HG02852 (cell line): ENCODE data around the gene TRAF1.

Experiments
- ATAC-seq: cut with Tn5 transposase; IDR thresholded peaks from one replicate; pipeline ENCODE4 v1.9.1; 2021; ENCODE audit warnings: mild to moderate bottlenecking, moderate library complexity; ENCODE audit not compliant: unreplicated experiment

TRAF1 gene

DNA sequence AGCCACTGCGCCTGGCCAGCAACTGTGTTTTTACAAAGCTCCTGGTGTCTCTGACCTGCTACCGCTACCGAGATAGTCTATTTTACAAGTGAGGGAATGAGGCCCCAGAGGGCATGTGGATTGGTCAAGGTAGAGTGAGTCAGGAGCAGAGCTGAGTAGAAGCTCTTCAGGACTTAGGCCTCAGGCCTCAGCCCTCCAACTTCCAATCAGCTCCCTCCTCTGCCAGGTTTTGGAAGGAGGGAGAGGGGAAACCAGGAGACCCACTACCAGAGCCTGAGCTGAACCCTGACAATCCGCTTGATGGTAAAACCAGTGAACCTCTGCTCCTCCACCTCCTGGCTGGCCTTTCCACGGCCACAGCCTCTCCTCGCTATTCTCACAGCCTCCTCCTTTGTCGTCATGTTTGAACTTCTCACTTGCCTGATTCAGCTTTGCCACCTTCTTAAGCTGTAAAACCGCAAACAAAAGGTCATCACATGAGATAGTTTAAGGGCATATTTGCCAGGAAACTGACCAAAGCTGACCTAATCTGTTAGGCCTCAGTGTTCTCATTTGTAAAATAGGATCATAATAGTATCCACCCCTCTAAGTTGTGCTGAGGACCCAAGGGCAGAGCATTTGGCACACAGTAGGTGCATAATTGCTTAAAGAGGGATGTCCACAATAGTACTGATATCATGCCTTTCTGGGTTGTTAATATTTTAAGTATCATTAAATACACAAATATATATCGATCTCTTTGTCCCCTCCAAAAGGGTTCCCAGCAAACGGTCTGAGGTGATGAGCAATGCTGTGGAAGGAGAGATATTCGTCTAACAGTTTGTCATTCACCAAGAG is 1.7 kb downstream of the TRAF1 start:
- ATAC-seq: no peak

GRCh38 chr9:120923620-120924328 is 2.8 kb downstream of the TRAF1 start:
- ATAC-seq: no peak

DNA sequence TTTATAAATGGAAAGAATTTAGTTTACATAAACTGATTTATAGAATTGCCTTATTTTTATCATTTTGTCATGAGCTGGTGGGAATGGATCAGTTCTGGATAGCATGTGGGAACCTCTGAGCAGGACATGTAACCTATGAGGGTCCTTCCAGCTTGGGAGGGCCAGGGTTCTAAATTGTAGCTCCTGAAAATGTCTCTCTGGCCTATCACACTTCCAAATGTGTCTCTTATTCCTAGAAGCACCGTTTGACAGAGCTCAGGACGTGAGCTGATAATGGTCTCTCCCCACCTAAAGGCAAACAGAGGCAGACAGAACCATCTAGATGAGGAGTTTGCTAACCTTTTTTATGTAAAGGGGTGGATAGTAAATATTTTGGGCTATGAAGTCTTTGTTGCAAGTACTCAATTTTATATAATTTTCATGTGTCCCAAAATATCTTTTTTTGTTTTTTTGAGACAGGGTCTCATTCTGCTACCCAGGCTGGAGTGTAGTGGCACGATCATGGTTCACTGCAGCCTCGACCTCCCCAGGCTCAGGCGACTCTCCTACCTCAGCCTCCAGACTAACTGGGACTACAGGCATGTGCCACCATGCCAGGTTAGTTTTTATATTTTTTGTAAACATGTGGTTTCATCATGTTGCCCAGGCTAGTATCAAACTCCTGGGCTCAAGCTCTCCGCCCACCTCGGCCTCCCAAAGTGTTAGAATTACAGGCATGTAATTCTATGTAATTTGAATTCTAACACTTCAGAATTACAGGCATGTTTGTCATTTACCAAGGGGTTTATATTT is 4.0 kb downstream of the TRAF1 start:
- ATAC-seq: no peak

DNA sequence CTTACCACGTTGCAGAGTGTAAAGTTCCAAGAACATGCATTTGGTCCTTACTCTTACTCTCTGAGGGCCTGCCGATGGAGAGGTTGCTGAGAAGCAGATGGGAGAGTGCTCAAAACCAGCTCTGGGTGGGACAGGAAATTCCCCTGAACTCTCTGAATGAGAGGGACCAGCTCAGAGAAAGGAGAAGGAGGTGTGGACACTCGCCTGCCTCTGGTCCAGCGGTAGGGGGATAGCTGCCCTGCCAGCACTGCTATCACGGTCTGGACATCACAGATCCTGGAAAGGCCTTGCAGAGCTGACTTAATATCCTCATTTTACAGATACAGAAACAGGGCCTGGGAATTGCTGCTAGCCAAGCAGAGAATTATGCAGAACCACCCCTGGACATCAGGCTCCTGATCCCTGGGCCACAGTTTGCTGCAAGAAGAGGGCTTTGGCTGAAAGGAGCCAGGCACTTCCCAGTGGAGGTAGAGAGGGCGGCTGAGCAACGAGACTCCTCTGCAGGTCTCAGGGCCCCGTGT is 4.9 kb downstream of the TRAF1 start:
- no peak for ATAC-seq

GRCh38 chr9:120920806-120921178 is 5.8 kb downstream of the TRAF1 start:
- peak; percentile 30 for ATAC-seq

DNA sequence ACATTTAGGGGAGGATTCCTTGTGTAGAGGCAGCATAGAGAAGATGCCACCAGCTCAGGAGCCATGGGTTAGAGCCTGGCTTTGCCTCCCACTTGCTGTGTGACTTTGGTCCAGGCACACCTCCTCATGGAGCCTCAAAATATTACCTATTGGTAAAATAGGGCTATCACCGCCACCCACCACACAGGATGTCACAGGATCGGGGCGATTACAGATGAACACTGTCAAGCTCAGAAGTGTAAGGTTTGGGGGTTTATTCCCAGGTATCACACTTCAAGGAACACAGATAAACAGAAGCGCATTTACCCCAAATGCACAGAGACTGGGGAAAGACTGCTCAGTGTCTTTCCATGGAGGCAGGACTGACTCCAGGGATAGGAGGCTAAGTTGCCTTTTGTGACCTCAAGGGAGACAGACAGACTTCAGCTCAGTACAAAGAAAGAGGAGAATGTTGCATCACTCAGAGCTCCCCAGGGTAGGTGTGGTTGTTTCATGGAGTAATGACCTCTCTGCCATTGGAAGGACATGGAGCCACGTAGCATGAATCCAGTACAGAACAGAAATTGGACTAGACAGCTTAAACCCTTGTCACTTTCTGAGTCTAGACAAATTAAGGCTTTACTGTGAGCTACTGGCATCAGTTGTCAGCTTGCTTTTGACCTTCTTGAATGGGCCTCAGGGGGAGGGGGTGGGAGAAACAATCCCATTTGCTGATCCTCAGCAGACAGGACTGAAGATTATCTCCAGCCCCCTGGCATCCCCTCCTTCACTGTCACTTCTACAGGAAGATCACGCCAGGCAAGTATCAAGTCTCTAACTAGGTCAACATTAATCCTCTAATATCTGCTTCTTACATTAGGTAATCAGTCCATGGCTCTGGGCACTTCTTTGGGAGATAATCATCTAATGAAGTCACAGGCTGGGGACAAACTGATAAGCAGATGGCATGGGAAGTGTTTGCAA is 6.5 kb downstream of the TRAF1 start:
- ATAC-seq: no peak

GRCh38 chr9:120918931-120919842 is 7.4 kb downstream of the TRAF1 start:
- no peak for ATAC-seq

DNA sequence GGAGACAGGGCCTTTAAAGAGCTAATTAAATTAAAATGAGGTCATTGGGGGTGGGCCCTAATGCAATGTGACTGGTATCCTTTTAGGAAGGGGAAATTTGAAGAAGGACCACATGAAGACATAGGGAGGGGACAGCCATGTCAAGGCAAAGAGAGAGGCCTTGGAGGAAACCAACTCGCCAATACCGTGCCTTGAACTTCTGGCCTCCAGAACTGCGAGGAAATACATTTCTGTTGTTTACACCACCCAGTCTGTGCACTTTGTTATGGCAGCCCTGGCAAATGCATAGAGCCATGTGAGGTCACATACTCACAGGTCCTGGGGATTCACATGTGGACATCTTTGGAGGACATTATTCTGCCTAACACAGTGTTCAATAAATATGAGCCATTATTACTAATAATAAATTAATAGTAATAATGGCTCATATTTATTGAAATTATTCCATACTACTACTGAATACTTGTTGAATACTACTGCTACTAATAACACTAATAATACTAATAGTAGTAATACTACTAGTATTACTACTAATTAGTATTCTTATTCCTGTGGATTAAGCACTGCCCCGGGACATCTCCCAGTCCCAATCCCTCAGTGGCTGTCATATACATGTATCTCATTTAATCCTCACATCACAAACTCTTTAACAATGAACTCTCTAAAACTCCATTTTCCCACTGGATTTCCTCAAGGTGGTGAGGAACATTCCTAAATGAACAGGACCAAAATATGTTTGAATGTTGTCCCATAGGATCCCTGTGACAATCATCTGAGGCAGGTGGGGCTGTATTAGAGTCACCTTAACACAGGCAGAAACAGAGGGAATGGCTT is 8.4 kb downstream of the TRAF1 start:
- ATAC-seq: no peak

DNA sequence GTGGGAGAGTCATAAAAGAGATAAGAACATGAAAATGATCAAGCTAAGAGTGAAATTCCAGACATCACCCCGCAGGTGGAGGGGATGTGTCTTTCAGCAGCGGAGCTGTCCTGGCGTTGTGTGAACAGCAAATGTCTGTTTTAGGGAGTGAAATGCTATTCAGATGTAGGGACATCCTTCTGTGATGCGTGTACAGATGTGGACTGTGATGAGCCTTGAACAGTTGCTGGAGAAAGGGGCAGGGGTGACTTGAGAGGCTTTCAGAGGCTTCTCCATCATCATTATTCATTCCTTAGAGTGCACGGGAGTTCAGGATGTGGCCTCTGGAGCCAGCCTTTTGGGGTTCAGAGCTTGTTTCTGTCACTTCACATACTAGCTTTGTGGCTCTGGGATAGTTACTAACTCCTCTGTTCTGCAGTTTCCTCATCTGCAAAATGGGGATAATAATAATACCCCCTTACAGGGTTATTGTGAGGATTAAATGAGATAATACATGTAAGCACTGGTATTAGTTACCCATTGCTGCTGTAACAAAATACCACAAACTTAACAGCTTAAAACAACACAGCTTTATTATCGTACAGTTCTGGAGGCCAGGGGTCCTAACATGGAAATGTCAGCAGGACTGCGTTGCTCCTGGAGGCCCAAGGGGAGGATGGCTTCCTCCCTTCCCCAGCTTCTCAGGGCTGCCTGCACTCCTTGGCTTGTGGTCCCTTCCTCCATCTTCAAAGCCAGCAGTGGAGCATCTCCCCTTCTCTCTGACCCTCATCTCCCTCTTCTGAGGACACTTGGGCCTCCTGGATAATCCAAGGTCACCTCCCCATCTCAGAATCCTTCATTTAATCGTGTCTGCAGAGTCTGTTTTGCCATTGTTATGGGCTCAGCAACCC is 9.4 kb downstream of the TRAF1 start:
- ATAC-seq: no peak

GRCh38 chr9:120916588-120916987 is 10.0 kb downstream of the TRAF1 start:
- ATAC-seq: no peak

GRCh38 chr9:120915854-120916470 is 10.6 kb downstream of the TRAF1 start:
- ATAC-seq: peak; percentile 37

- no peak for ATAC-seq
Observed at GRCh38 chr9:120914953-120915352, 11.6 kb downstream of the TRAF1 start.

DNA sequence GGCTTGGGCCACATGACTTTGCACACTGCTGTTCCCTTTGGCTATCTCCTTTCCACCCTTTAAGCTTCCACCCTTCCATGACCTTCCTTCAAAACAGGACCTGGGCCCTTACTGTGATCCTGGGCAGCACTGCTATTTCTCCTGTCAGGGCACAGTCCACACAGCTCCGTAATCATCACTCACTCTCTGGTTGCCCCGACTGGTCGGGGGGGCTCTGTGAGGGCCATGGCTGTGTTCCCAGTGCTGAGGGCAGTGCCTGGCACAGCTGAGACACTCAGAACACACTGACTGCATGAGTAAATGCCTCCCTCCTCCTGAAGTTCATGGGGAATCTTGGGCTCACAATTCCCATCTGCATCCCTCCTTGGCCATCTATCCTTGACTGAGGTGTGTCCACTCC is 12.2 kb downstream of the TRAF1 start:
- ATAC-seq: no peak

DNA sequence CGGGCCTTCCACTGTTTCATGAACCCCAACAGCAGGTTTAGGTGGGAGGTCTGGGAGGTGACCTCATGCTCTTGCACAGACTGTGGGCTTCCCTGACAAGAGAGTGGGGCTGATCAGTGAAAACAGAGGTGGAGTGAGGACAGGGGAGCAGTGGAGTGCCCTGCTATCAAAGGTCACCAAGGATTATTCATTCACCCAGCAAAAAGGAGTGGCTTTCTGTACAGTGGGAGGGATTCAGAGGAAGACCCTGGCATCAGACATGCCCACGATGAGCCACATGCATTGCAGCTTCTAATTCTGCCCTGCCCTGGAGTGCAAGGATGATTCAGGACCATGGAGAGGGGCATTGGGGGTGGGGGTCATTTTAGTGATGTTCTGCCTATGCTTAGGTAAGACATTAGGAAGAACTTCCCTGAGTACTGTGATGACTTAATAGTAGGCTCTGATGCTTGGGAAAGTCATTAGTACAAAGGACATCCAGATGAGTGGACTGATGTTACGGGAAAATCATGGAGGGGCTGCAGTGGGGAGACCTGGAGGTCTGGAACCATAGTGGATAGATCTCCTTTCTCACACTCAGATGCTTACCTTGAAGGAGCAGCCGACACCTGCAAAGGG is 12.8 kb downstream of the TRAF1 start:
- no peak for ATAC-seq

DNA sequence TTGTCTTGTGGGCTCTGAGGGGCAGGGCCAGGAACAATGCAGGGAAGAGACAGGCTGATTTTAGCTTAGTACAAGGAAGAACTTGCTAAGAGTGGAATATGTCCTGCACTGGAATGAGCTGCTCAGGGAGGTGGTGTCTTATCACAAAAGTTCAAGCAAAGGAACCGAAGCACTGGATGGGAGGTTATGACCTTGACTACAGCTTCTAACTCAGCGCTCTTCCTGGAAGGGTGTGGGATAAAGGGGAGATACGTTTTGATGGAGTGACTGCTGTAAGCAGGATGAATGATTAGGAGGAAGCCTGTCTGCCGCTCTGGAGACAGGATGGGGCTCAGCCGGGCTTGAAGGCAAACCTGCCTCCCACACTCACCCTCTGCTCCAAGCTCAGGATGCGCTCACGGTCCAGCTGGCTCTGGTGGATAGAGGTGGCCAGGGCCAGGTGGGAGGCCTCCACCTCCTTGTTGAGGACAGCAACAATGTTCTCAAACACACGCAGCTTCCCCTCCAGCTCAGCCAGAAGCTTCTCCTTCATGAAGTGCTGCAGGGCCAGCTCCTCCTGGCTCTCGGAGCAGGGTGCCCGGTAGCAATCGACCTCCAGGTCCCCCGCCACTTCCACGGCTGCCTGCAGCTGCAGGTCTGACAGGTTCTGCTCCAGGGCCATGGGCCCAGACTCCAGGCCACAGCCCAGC is 13.5 kb downstream of the TRAF1 start:
- no peak for ATAC-seq

GRCh38 chr9:120911295-120911837 is 15.2 kb downstream of the TRAF1 start:
- no peak for ATAC-seq
